ENCODE results near the gene SPINK13. TPM values are rescaled to one million over a fixed set of nuclear protein-coding genes. Genes with fewer than 3 reads are reported as not detected.

Gene SPINK13
- total and polyA plus RNA-seq, 2 of the 13 experiments (the other 11 are each of a cell fraction or from before 2014, with no cell fraction given): not detected

DNA sequence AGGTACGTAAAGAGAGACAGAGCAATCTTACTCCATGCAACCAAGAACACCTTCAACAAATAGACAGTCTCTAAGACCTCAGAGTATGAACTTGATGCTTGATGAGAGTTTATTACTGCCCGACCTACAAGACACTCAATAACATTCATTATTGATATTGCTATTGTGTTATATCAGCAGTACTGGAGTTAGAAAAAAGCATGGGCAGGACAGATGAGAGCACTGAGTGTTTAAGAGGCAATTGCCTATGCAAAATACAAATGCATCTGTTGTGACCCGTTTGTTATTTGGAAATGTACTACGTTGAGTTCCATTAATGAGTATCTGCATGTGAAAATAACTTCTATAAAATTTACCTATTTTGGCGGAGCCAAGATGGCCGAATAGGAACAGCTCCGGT is 38.4 kb upstream of the SPINK13 start (continued):
- TF ChIP-seq, protein P1, sequence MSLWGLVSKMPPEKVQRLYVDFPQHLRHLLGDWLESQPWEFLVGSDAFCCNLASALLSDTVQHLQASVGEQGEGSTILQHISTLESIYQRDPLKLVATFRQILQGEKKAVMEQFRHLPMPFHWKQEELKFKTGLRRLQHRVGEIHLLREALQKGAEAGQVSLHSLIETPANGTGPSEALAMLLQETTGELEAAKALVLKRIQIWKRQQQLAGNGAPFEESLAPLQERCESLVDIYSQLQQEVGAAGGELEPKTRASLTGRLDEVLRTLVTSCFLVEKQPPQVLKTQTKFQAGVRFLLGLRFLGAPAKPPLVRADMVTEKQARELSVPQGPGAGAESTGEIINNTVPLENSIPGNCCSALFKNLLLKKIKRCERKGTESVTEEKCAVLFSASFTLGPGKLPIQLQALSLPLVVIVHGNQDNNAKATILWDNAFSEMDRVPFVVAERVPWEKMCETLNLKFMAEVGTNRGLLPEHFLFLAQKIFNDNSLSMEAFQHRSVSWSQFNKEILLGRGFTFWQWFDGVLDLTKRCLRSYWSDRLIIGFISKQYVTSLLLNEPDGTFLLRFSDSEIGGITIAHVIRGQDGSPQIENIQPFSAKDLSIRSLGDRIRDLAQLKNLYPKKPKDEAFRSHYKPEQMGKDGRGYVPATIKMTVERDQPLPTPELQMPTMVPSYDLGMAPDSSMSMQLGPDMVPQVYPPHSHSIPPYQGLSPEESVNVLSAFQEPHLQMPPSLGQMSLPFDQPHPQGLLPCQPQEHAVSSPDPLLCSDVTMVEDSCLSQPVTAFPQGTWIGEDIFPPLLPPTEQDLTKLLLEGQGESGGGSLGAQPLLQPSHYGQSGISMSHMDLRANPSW (CRISPR knock-in tag; IDR thresholded peaks at IDR 0.05; ENCODE audit: borderline replicate concordance): no peak

DNA sequence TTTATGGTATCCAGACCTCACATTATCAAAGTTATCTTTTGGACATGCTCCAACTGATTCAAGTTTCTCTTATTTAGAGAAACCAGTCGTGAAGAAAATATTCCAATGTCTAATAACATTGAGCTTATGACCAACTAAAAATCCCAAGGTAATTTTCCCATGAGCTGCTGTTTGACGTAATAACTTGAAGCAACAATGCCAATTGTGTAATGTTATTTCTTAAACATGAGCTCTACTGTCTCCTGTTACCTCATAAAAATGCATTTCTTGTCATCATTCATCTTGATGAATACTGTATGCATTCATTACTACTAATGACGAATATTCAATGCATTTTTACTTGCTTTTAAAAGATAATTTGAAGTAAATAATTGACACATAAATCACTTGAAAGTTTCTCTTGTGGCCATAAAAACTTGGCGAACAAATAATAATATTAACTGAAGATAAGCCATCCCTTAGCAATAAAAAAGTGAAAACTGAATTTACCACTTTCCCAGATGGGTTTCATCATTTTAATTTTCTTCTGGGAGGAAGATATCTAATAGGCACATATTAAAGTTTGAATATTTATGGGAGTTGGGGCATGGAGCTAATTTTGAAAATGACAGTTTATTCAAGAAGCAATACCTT is 30.7 kb upstream of the SPINK13 start:
- in situ Hi-C loops (cut with HindIII; ENCODE audit: extremely low pct_ligation_motif_present, low pct_unique_long_range_greater_than_20kb) (no loop called here), intact Hi-C loops (cut with micrococcal nuclease; ENCODE audit: unreplicated experiment) (no loop called here)
- Histone ChIP-seq H3K79me2 (ENCODE audit: insufficient read depth, low read length) (no peaks in the 10 kb centered on the region), H3K4me1 (ENCODE audit: insufficient read depth, low read length) (no peaks in the 10 kb centered on the region), H3K27me3 (ENCODE audit: control insufficient read depth in 1 of 2, insufficient read depth in 2 of 2, low read length in 2 of 2) (no peaks in the 10 kb centered on the region), H3K4me3 (replicated peaks in 1 of 3; ENCODE audit: insufficient read depth in 1 of 3, low read depth in 2 of 3, low read length in 3 of 3) (no peak overlapping the region), H3K9me3 (ENCODE audit: low read length) (no peaks in the 10 kb centered on the region), H2AFZ (ENCODE audit: low read length) (no peak overlapping the region), H3K36me3 (replicated peaks in 1 of 2; ENCODE audit: control insufficient read depth in 1 of 2, insufficient read depth in 2 of 2, low read length in 2 of 2) (no peaks in the 10 kb centered on the region), H3K27ac (ENCODE audit: extremely low read length, insufficient read depth, low read length) (no peak overlapping the region), H3K4me2 (ENCODE audit: low read depth, low read length) (no peak overlapping the region), H3K9ac (ENCODE audit: insufficient read depth, low read depth, low read length) (no peak overlapping the region), H4K20me1 (ENCODE audit: insufficient read depth, low read length) (no peaks in the 10 kb centered on the region)
- DNase-seq (ENCODE audit: low spot score) (no peak), ATAC-seq (no peak), FAIRE-seq (no peak)
- no peak for TF ChIP-seq SOX5 (CRISPR knock-in tag; IDR thresholded peaks at IDR 0.05; ENCODE audit: borderline replicate concordance)
- TF ChIP-seq, protein P2, sequence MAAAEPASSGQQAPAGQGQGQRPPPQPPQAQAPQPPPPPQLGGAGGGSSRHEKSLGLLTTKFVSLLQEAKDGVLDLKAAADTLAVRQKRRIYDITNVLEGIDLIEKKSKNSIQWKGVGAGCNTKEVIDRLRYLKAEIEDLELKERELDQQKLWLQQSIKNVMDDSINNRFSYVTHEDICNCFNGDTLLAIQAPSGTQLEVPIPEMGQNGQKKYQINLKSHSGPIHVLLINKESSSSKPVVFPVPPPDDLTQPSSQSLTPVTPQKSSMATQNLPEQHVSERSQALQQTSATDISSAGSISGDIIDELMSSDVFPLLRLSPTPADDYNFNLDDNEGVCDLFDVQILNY (CRISPR knock-in tag; conservative IDR thresholded peaks at IDR 0.05): no peak
- TF ChIP-seq ARNT2 (CRISPR knock-in tag; IDR thresholded peaks at IDR 0.05; ENCODE audit: low read depth): no peak
- TF ChIP-seq TGIF2 (CRISPR knock-in tag; IDR thresholded peaks at IDR 0.05): no peak
- TF ChIP-seq RXRB (CRISPR knock-in tag; IDR thresholded peaks at IDR 0.05; ENCODE audit: borderline replicate concordance): no peak
- TF ChIP-seq CREB1 (IDR thresholded peaks at IDR 0.05): 0 out of 2 replicates have a peak, but pooled peaks have one; percentile 22
- TF ChIP-seq CREB1 (CRISPR knock-in tag; IDR thresholded peaks at IDR 0.05): no peak
- no peak for TF ChIP-seq ZNF556 (CRISPR knock-in tag; IDR thresholded peaks at IDR 0.05; ENCODE audit: borderline replicate concordance)
- no peak for TF ChIP-seq ZNF629 (CRISPR knock-in tag; conservative IDR thresholded peaks at IDR 0.05)
- TF ChIP-seq NFIB (CRISPR knock-in tag; IDR thresholded peaks at IDR 0.05; ENCODE audit: borderline replicate concordance): no peak
- WGBS (ENCODE audit: low lambda C conversion rate): 1% methylated on average over 4 of the region's 4 CpGs
- no TSS peak for BruUV-seq (replicated peaks)
- ChIA-PET POLR2A (no interaction called here), CTCF (ENCODE audit: low intra/inter-chr PET ratio, low total read pairs) (no interaction called here)

All from HepG2 (cell line).